Body of pancreas (tissue), 4 donors: Measurements from ENCODE around the gene CAMK2N2. TPM values are rescaled to one million over a fixed set of nuclear protein-coding genes. Genes with fewer than 3 reads are reported as not detected.

Source experiments
- ATAC-seq: fragments of 150-250 bp; one replicate; pipeline ENCODE4 v1.9.1; 2016
- DNase-seq, 4 donors: peaks; one replicate each; pipeline ENCODE4 v3.0.0-alpha.2; 2019
- H3K27ac ChIP-seq, 4 donors: fragments of 200-600 bp; sonication (generic); 1 replicate in 3 of 4; 2 replicates in 1 of 4; pipeline versions ENCODE4 v1.5.1 to v1.6.1; 2016 to 2019; ENCODE audit warnings: mild to moderate bottlenecking in 1 of 4, mixed read lengths in 1 of 4, moderate library complexity in 1 of 4
- H3K27me3 ChIP-seq, 2 donors: fragments of 200-600 bp; sonication (generic); one replicate each; pipeline ENCODE4 v1.6.0; 2016; ENCODE audit warnings: mild to moderate bottlenecking in 1 of 2
- H3K36me3 ChIP-seq, 2 donors: fragments of 200-600 bp; sonication (generic); replicated peaks in 1 of 2; 2 replicates each; pipeline ENCODE4 v1.5.1; 2016; ENCODE audit warnings: low read depth in 2 of 2; ENCODE audit not compliant: insufficient read depth in 1 of 2
- H3K4me1 ChIP-seq: fragments of 200-600 bp; sonication (generic); one replicate; pipeline ENCODE4 v1.6.0; 2016
- H3K4me3 ChIP-seq, 2 donors: fragments of 200-600 bp; sonication (generic); 1 replicate in 1 of 2; 2 replicates in 1 of 2; pipeline ENCODE4 v1.5.1; 2016 to 2019
- H3K9me3 ChIP-seq, 3 donors: fragments of 200-600 bp; sonication (generic); 1 replicate in 2 of 3; 2 replicates in 1 of 3; pipeline ENCODE4 v1.5.1; 2016
- POLR2A ChIP-seq, 3 donors: fragments of 450-650 bp; IDR thresholded peaks; one replicate each; pipeline ENCODE4 v1.6.1; 2016; ENCODE audit warnings: antibody characterized with exemption in 3 of 3, mild to moderate bottlenecking in 2 of 3
- WGBS, 2 donors: methylation state at CpG; one replicate each; pipeline ENCODE4 v1.1.5; 2017; 5-methylcytosine and 5-hydroxymethylcytosine counted together
- intact Hi-C: fragments of 100-400 bp; cut with DNase I; formaldehyde crosslinking; loops from one replicate; pipeline ENCODE4 v1.15.1; 2023
- total RNA-seq, 2 donors: library from RNA; depleted of rRNA; stranded (reverse); fragments of >200 nt; gene quantifications; one replicate each; pipeline ENCODE4 v1.1.0, GENCODE V29; 2016
- TF ChIP-seq, protein P1 (sequence below), 7 experiments: fragments of 450-650 bp in 4 of 7; fragments of 200-600 bp in 3 of 7; sonication (generic) in 3 of 7; IDR thresholded peaks; one replicate each; pipeline ENCODE4 v1.5.1; 2016 to 2019; ENCODE audit warnings: antibody characterized with exemption in 7 of 7

The CAMK2N2 gene
- total RNA-seq, 2 donors from 2014 or later, result 1.6 to 1.8 TPM

DNA sequence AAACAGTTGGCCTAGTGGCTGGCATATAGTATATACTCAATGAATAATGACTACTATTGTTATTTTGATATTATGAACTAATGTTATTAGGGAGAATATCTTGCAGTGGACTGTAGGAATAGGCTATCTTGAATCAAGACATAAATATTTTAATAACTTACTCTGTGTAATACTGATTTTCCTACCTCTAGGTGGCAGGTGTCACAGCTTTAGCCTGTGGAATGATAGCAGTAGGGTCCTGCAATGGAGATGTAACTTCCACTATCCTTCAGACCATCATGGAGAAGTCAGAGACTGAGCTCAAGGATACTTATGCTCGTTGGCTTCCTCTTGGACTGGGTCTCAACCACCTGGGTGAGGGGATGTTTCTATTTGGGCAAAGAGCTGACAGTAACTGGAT is 44.2 kb upstream of the CAMK2N2 start:
- Histone ChIP-seq H3K4me1 (peaks cover 3% of the 10 kb centered on the region), H3K4me3 (no peak overlapping the region), H3K27me3 (no peaks in the 10 kb centered on the region), H3K9me3 (no peaks in the 10 kb centered on the region), H3K36me3 (peaks cover 16 to 44% of the 10 kb centered on the region in 2 donors), H3K27ac (no peak overlapping the region)
- 26 to 33% methylated on average over 1 of the region's 1 CpG for WGBS, 2 donors
- DNase-seq, result no peak
- TF ChIP-seq POLR2A (IDR thresholded peaks at IDR 0.05), result no peak
- TF ChIP-seq, protein P1, sequence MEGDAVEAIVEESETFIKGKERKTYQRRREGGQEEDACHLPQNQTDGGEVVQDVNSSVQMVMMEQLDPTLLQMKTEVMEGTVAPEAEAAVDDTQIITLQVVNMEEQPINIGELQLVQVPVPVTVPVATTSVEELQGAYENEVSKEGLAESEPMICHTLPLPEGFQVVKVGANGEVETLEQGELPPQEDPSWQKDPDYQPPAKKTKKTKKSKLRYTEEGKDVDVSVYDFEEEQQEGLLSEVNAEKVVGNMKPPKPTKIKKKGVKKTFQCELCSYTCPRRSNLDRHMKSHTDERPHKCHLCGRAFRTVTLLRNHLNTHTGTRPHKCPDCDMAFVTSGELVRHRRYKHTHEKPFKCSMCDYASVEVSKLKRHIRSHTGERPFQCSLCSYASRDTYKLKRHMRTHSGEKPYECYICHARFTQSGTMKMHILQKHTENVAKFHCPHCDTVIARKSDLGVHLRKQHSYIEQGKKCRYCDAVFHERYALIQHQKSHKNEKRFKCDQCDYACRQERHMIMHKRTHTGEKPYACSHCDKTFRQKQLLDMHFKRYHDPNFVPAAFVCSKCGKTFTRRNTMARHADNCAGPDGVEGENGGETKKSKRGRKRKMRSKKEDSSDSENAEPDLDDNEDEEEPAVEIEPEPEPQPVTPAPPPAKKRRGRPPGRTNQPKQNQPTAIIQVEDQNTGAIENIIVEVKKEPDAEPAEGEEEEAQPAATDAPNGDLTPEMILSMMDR (IDR thresholded peaks at IDR 0.05), result peak; percentile 9 to 45 (median 32)
- peak; percentile 57 for ATAC-seq
- intact Hi-C loops, result no loop called here

DNA sequence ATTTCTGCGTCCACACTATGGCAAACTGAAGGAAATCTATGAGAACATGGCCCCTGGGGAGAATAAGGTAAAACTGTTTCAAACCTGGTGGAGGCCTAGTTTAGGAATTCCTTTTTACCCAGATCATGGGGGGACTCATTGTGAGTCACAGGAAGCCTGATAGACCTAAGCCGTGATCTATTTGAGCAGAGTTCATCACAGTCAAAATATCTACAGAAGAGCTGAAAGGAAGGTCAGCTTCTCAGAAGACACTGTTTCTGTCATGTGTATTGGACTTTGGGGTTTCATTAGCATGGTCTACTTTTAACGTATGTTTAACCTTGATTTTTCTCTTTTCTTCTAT is 39.0 kb upstream of the CAMK2N2 start:
- peaks cover 29% of the 10 kb centered on the region for H3K4me1 ChIP-seq
- H3K9me3 ChIP-seq, result no peaks in the 10 kb centered on the region
- TF ChIP-seq, protein P1 (IDR thresholded peaks at IDR 0.05), result no peak
- no peak for TF ChIP-seq POLR2A (IDR thresholded peaks at IDR 0.05)
- peaks cover 11 to 24% of the 10 kb centered on the region in 2 donors for H3K36me3 ChIP-seq
- H3K4me3 ChIP-seq, result no peak overlapping the region
- intact Hi-C loops, result no loop called here
- no peak for ATAC-seq
- H3K27me3 ChIP-seq, result no peaks in the 10 kb centered on the region
- WGBS, 2 donors, result 60 to 76% methylated on average over 3 of the region's 3 CpGs
- DNase-seq, result no peak
- H3K27ac ChIP-seq, result no peak overlapping the region

DNA sequence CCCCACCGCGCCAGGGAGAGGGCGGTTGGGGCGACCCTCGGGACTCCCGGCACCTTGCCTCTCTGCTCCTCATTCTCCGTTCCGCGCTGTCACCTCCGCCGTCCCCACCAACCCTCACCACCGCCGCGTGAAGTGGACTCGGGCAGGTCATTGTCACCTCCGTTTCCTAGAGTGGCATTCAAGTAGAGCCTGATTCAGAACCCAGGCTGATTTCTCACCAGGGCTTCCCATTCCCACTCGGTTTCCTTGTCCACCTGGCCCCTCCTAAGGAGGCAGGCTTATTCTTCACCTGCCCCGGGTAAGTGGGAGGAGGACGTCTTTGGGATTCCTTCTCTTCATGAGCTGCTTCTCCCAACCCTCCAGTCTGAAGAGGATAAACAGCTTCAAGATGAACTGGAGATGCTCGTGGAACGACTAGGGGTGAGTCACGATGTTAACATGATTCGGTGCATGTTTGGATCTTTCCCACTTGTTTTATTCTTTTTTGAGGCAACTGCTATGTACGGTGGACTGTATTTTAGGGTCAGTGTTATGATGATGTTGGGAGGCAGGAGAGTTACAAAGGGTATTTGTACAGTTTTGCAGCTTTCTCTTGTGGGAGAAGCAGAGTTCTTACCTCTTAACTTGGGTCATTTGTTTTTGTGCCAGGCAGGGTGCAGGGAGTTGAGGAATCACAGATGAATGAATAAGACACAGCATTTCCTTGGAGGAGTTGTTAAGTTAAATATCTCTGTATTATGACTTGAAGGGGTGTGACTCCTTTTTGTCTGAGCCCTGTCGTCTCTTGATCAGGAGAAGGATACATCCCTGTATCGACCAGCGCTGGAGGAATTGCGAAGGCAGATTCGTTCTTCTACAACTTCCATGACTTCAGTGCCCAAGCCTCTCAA is 38.4 kb upstream of the CAMK2N2 start:
- H3K9me3 ChIP-seq, result no peaks in the 10 kb centered on the region
- H3K4me3 ChIP-seq, result peak overlapping the region; percentile 49 to 85
- H3K27me3 ChIP-seq, result no peaks in the 10 kb centered on the region
- ATAC-seq, result no peak
- H3K27ac ChIP-seq, result peak overlapping the region; percentile 17 to 84 (median 49)
- WGBS, 2 donors, result 13 to 23% methylated on average over 21 to 29 of the region's 29 CpGs
- H3K36me3 ChIP-seq, result peaks cover 11 to 24% of the 10 kb centered on the region in 2 donors
- intact Hi-C loops, result no loop called here
- TF ChIP-seq POLR2A (IDR thresholded peaks at IDR 0.05), result no peak
- TF ChIP-seq, protein P1 (IDR thresholded peaks at IDR 0.05), result no peak
- no peak for DNase-seq
- peaks cover 29% of the 10 kb centered on the region for H3K4me1 ChIP-seq

DNA sequence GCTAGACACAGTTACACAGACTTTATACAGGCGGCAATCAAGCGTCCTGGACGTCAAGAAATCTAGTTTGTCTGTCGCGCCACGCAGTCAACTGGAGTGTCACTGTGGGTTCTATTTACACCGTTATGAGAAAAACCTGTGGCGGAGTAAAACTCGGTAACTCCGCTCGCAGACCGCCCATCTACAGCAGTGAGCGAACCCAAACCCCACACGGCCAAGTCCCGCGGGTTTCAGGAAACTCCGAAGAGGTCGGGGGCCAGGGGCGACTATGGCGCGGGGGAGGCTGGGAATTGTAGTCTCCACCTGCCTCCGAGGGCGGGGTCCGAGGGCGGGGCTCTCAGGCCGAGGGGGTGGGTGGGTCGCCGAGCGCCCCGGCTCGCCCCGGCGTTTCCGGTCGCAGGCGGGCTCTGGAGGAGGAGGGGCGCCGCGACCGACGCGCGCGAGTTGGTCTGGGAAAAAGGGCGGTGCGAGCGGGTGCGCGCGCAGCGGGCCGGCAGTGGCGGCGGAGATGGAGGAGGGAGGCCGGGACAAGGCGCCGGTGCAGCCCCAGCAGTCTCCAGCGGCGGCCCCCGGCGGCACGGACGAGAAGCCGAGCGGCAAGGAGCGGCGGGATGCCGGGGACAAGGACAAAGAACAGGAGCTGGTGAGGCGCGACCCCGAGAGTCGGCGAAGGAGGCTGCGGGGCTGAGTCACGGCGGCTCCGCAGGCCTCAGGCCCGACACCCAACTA is 37.6 kb upstream of the CAMK2N2 start, which contains the start of gene PSMD2:
Gene PSMD2, plus strand, starts transcription at position 483 of the 729 bp plus-strand sequence. Its CDS starts 26 bp downstream, at position 509.
- WGBS, 2 donors, result 0 to 1% methylated on average over 1 to 77 of the region's 78 CpGs
- Histone ChIP-seq H3K4me3 (peak within 1 kb of the TSS; percentile 49 to 85), H3K36me3 (peaks cover 11 to 19% of the 10 kb centered on the region in 2 donors), H3K27me3 (no peaks in the 10 kb centered on the region), H3K9me3 (no peaks in the 10 kb centered on the region), H3K27ac (peak within 1 kb of the TSS; percentile 74 to 93 (median 84)), H3K4me1 (peaks cover 29% of the 10 kb centered on the region)
- DNase-seq (peak; percentile 98 to 99 (median 98)), ATAC-seq (peak; percentile 98)
- intact Hi-C loops, result no loop called here
- TF ChIP-seq POLR2A (IDR thresholded peaks at IDR 0.05), result peak; percentile 46 to 92 (median 90)
- TF ChIP-seq, protein P1 (IDR thresholded peaks at IDR 0.05), result peak in 1 of 7 experiments; percentile 11
